ENCODE results near the gene MYRIP.

- TF ChIP-seq, protein P1, sequence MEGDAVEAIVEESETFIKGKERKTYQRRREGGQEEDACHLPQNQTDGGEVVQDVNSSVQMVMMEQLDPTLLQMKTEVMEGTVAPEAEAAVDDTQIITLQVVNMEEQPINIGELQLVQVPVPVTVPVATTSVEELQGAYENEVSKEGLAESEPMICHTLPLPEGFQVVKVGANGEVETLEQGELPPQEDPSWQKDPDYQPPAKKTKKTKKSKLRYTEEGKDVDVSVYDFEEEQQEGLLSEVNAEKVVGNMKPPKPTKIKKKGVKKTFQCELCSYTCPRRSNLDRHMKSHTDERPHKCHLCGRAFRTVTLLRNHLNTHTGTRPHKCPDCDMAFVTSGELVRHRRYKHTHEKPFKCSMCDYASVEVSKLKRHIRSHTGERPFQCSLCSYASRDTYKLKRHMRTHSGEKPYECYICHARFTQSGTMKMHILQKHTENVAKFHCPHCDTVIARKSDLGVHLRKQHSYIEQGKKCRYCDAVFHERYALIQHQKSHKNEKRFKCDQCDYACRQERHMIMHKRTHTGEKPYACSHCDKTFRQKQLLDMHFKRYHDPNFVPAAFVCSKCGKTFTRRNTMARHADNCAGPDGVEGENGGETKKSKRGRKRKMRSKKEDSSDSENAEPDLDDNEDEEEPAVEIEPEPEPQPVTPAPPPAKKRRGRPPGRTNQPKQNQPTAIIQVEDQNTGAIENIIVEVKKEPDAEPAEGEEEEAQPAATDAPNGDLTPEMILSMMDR (IDR thresholded peaks at IDR 0.05) = no peak
- TF ChIP-seq POLR2A (IDR thresholded peaks at IDR 0.05) = no peak
Observed at GRCh38 chr3:39892068-39892467, 82.7 kb downstream of the MYRIP start.

All from adrenal gland (tissue), 5 donors.